PC-3 (cell line): ENCODE results near the gene CARD6. TPM values are rescaled to one million over a fixed set of nuclear protein-coding genes. Genes with fewer than 3 reads are reported as not detected.
"Not testable (repeated sequence)": the region's sequence is repeated elsewhere in the genome, so short reads cannot be mapped to it uniquely, and the experiment has no call there.

Experiments used
- ATAC-seq: fragments of 200-7000 bp; cut with Tn5 transposase; 2 replicates; pipeline ENCODE4 v1.9.1; 2020; ENCODE audit warnings: mild to moderate bottlenecking, moderate library complexity
- BruUV-seq: library from RNA; stranded (reverse); fragments of 400-500 nt; replicated peaks from 2 replicates; lab custom pipeline; 2021; lab: Mats Ljungman, UMichigan
- CTCF ChIA-PET: fragments of 300-600 bp; sonication (Branson Sonifier 250); formaldehyde crosslinking; loops from one replicate; lab custom pipeline; 2022; ENCODE audit warnings: antibody characterized with exemption; lab: Charles Lee
- POLR2A ChIA-PET: fragments of 300-600 bp; sonication (Branson Sonifier 250); formaldehyde crosslinking; loops from one replicate; lab custom pipeline; 2022; ENCODE audit warnings: antibody characterized with exemption; ENCODE audit not compliant: unreplicated experiment; lab: Charles Lee
- DNase-seq: peaks from one replicate; pipeline ENCODE4 v3.0.0-alpha.2; 2015
- H2AFZ ChIP-seq: fragments of 300-600 bp; sonication (generic); 2 replicates; pipeline ENCODE4 v1.6.0; 2016; ENCODE audit warnings: antibody characterized with exemption, low read length
- H3F3A ChIP-seq: fragments of 300-600 bp; sonication (generic); one replicate; pipeline ENCODE4 v1.6.0; 2017; ENCODE audit warnings: antibody characterized with exemption, low read length, control low read depth, mild to moderate bottlenecking; ENCODE audit not compliant: unreplicated experiment
- H3K27ac ChIP-seq: fragments of 300-600 bp; sonication (generic); 2 replicates; pipeline ENCODE4 v1.5.1; 2016; ENCODE audit warnings: mild to moderate bottlenecking, low read length
- H3K27me3 ChIP-seq: fragments of 300-600 bp; sonication (generic); 2 replicates; pipeline ENCODE4 v1.6.1; 2016; ENCODE audit warnings: low read length, mixed read lengths
- H3K36me3 ChIP-seq: fragments of 300-600 bp; sonication (generic); 2 replicates; pipeline ENCODE4 v1.6.1; 2016; ENCODE audit warnings: low read depth, mixed run types, low read length, mixed read lengths
- H3K4me1 ChIP-seq: fragments of 300-600 bp; sonication (generic); 2 replicates; pipeline ENCODE4 v1.5.1; 2016; ENCODE audit warnings: low read length; ENCODE audit not compliant: insufficient read depth
- H3K4me2 ChIP-seq: fragments of 300-600 bp; sonication (generic); 2 replicates; pipeline ENCODE4 v1.6.0; 2016; ENCODE audit warnings: low read length
- H3K4me3 ChIP-seq: fragments of 300-600 bp; sonication (generic); 2 replicates; pipeline ENCODE4 v1.5.1; 2016; ENCODE audit warnings: mild to moderate bottlenecking, low read length, mixed read lengths
- H3K79me2 ChIP-seq: fragments of 300-600 bp; sonication (generic); 2 replicates; pipeline ENCODE4 v1.6.1; 2017; ENCODE audit warnings: low read length, mixed read lengths
- H3K9ac ChIP-seq: fragments of 300-600 bp; sonication (generic); 2 replicates; pipeline ENCODE4 v1.6.0; 2016; ENCODE audit warnings: mild to moderate bottlenecking, low read length
- H3K9me2 ChIP-seq: fragments of 300-600 bp; sonication (generic); replicated peaks from 2 replicates; pipeline ENCODE4 v1.6.1; 2016; ENCODE audit warnings: mixed run types, low read length, mixed read lengths
- H3K9me3 ChIP-seq: fragments of 300-600 bp; sonication (generic); 2 replicates; pipeline ENCODE4 v1.6.1; 2016; ENCODE audit warnings: low read length, mixed read lengths
- H4K20me1 ChIP-seq: fragments of 300-600 bp; sonication (generic); 2 replicates; pipeline ENCODE4 v1.6.1; 2016; ENCODE audit warnings: low read length, mixed read lengths
- EZH2 ChIP-seq: fragments of 300-600 bp; sonication (generic); IDR thresholded peaks from one replicate; pipeline ENCODE4 v1.6.1; 2017; ENCODE audit warnings: antibody characterized with exemption, mild to moderate bottlenecking, low read length; ENCODE audit not compliant: unreplicated experiment
- EZH2phosphoT487 ChIP-seq: fragments of 300-600 bp; sonication (generic); IDR thresholded peaks from 2 replicates; pipeline ENCODE4 v1.6.1; 2018; ENCODE audit warnings: mild to moderate bottlenecking, antibody characterized with exemption, low read length, borderline replicate concordance
- intact Hi-C: fragments of 100-400 bp; cut with micrococcal nuclease; formaldehyde crosslinking; loops from 2 replicates; pipeline ENCODE4 v1.9.0; 2023
- total RNA-seq: library from RNA; depleted of rRNA; stranded (reverse); fragments of >200 nt; gene quantifications from 2 replicates; pipeline ENCODE4 v1.2.3, GENCODE V29; 2014
- TF ChIP-seq, protein P1 (sequence below): fragments of 300-600 bp; sonication (generic); conservative IDR thresholded peaks from 2 replicates; pipeline ENCODE4 v1.5.1; 2017; ENCODE audit warnings: antibody characterized with exemption, low read depth, mild to moderate bottlenecking, low read length

Gene CARD6
- total RNA-seq, 1 experiment from 2014 or later = 2.4 TPM

DNA sequence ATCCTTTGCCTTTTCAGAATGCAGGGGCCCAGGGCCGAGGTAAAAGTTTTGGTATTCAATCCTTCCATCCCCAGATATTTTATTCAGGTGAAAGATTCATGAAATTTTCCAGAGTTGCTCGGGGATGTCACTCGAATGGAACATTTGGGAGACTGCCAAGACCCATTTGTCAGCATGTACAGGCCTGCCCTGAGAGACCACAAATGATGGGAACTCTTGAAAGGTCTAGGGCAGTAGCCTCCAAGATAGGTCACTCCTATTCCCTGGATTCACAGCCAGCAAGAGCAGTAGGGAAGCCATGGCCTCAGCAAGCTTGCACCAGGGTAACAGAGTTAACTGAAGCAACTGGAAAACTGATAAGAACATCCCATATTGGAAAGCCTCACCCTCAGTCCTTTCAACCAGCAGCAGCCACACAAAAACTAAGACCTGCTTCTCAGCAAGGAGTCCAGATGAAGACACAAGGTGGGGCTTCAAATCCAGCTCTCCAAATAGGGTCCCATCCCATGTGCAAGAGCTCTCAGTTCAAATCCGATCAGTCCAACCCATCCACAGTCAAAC is 12.5 kb downstream of the CARD6 start:
- H3K9me2 ChIP-seq = no peaks in the 10 kb centered on the region
- H4K20me1 ChIP-seq = no peaks in the 10 kb centered on the region
- H3K4me1 ChIP-seq = no peaks in the 10 kb centered on the region
- ATAC-seq (no peak), DNase-seq (no peak)
- H3K9me3 ChIP-seq = no peaks in the 10 kb centered on the region
- no peak overlapping the region for H3K9ac ChIP-seq
- H3K4me3 ChIP-seq = no peak overlapping the region
- no peaks in the 10 kb centered on the region for H3K79me2 ChIP-seq
- no peak overlapping the region for H3K4me2 ChIP-seq
- H3K27me3 ChIP-seq = no peaks in the 10 kb centered on the region
- no peak overlapping the region for H2AFZ ChIP-seq
- TF ChIP-seq, protein P1, sequence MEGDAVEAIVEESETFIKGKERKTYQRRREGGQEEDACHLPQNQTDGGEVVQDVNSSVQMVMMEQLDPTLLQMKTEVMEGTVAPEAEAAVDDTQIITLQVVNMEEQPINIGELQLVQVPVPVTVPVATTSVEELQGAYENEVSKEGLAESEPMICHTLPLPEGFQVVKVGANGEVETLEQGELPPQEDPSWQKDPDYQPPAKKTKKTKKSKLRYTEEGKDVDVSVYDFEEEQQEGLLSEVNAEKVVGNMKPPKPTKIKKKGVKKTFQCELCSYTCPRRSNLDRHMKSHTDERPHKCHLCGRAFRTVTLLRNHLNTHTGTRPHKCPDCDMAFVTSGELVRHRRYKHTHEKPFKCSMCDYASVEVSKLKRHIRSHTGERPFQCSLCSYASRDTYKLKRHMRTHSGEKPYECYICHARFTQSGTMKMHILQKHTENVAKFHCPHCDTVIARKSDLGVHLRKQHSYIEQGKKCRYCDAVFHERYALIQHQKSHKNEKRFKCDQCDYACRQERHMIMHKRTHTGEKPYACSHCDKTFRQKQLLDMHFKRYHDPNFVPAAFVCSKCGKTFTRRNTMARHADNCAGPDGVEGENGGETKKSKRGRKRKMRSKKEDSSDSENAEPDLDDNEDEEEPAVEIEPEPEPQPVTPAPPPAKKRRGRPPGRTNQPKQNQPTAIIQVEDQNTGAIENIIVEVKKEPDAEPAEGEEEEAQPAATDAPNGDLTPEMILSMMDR = no peak
- no peak for TF ChIP-seq EZH2
- no peak for TF ChIP-seq EZH2phosphoT487
- intact Hi-C loops = no loop called here
- POLR2A ChIA-PET = no interaction called here
- no TSS peak for BruUV-seq
- CTCF ChIA-PET = no interaction called here
- no peak overlapping the region for H3K27ac ChIP-seq
- no peaks in the 10 kb centered on the region for H3F3A ChIP-seq
- H3K36me3 ChIP-seq = no peaks in the 10 kb centered on the region

- H3K9ac ChIP-seq = no peak overlapping the region
- BruUV-seq = no TSS peak
- H3K36me3 ChIP-seq = no peaks in the 10 kb centered on the region
- H3K27ac ChIP-seq = no peak overlapping the region
- ChIA-PET POLR2A (no interaction called here), CTCF (interaction anchor here (0.6 kb wide), 1 partner anchor 123 kb away, joined by 3 read pairs; no protein-coding TSS in a partner anchor)
- no peak for DNase-seq
- ATAC-seq = no peak
- intact Hi-C loops = no loop called here
- H3K79me2 ChIP-seq = no peaks in the 10 kb centered on the region
- H3F3A ChIP-seq = no peaks in the 10 kb centered on the region
- H4K20me1 ChIP-seq = no peaks in the 10 kb centered on the region
- H3K9me3 ChIP-seq = 0 out of 2 replicates have a peak, but pooled peaks cover 6% of the 10 kb centered on the region
- no peak overlapping the region for H3K4me2 ChIP-seq
- H3K9me2 ChIP-seq = no peaks in the 10 kb centered on the region
- H3K27me3 ChIP-seq = no peaks in the 10 kb centered on the region
- TF ChIP-seq EZH2 (no peak), EZH2phosphoT487 (no peak)
- TF ChIP-seq, protein P1 = no peak
- H3K4me3 ChIP-seq = no peak overlapping the region
- H2AFZ ChIP-seq = no peak overlapping the region
- H3K4me1 ChIP-seq = no peaks in the 10 kb centered on the region
Observed at GRCh38 chr5:40860711-40861110, 19.5 kb downstream of the CARD6 start.

DNA sequence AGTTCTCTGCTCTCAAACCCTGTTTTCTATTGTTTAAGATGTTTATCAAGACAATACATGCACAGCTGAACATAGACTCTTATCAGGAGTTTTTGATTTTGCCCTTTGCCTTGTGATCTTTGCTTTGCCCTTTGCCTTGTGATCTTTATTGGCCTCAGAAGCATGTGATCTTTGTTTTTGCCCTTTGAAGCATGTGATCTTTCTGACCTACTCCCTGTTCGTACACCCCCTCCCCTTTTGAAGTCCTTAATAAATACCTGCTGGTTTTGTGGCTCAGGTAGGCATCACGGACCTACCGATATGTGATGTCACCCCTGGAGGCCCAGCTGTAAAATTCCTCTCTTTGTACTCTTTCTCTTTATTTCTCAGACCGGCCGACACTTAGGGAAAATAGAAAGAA is 23.8 kb downstream of the CARD6 start:
- H4K20me1 ChIP-seq, H3K4me2 ChIP-seq, intact Hi-C loops, H3K9ac ChIP-seq, CTCF ChIA-PET, DNase-seq, H2AFZ ChIP-seq, H3K4me1 ChIP-seq, H3K9me3 ChIP-seq, H3K9me2 ChIP-seq, H3K27me3 ChIP-seq, BruUV-seq, H3K27ac ChIP-seq, H3F3A ChIP-seq, POLR2A ChIA-PET, ATAC-seq, H3K79me2 ChIP-seq, H3K36me3 ChIP-seq, H3K4me3 ChIP-seq: not testable (repeated sequence)
